B cell (primary cell): ENCODE data around the gene CUL1.

Experiments
- CTCF ChIP-seq: fragments of 200-600 bp; IDR thresholded peaks from one replicate; pipeline ENCODE4 v1.8.0; 2022; ENCODE audit warnings: antibody characterized with exemption, mild to moderate bottlenecking
- EZH2 ChIP-seq: IDR thresholded peaks from 2 replicates; pipeline ENCODE4 v1.6.1; 2012; ENCODE audit warnings: borderline replicate concordance, low read depth, mild to moderate bottlenecking, moderate library complexity, low read length; ENCODE audit not compliant: insufficient read depth, poor library complexity, severe bottlenecking

- TF ChIP-seq CTCF (no peak), EZH2 (no peak)
These were observed 5.1 kb upstream of the CUL1 start for GRCh38 chr7:148693651-148694050.
